NB4 (cell line): ENCODE data around the gene HAGHL.

Experiments used
- MYC ChIP-seq: IDR thresholded peaks from 2 replicates; pipeline ENCODE4 v1.6.1; 2011; ENCODE audit warnings: low read depth, low read length
- POLR2A ChIP-seq: IDR thresholded peaks from 2 replicates; pipeline ENCODE4 v1.6.1; 2011; ENCODE audit warnings: mild to moderate bottlenecking; ENCODE audit not compliant: insufficient read length; ENCODE audit errors: extremely low read depth
- TF ChIP-seq, protein P1 (sequence below): IDR thresholded peaks from one replicate; pipeline ENCODE4 v1.5.1; 2012; ENCODE audit warnings: low read depth, low read length
- TF ChIP-seq, protein P2 (sequence below): IDR thresholded peaks from 2 replicates; pipeline ENCODE4 v1.6.1; 2011; ENCODE audit warnings: low read depth, low read length

- TF ChIP-seq, protein P1, sequence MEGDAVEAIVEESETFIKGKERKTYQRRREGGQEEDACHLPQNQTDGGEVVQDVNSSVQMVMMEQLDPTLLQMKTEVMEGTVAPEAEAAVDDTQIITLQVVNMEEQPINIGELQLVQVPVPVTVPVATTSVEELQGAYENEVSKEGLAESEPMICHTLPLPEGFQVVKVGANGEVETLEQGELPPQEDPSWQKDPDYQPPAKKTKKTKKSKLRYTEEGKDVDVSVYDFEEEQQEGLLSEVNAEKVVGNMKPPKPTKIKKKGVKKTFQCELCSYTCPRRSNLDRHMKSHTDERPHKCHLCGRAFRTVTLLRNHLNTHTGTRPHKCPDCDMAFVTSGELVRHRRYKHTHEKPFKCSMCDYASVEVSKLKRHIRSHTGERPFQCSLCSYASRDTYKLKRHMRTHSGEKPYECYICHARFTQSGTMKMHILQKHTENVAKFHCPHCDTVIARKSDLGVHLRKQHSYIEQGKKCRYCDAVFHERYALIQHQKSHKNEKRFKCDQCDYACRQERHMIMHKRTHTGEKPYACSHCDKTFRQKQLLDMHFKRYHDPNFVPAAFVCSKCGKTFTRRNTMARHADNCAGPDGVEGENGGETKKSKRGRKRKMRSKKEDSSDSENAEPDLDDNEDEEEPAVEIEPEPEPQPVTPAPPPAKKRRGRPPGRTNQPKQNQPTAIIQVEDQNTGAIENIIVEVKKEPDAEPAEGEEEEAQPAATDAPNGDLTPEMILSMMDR: no peak
- TF ChIP-seq, protein P2, sequence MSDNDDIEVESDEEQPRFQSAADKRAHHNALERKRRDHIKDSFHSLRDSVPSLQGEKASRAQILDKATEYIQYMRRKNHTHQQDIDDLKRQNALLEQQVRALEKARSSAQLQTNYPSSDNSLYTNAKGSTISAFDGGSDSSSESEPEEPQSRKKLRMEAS: no peak
- TF ChIP-seq POLR2A (no peak), MYC (no peak)
Measured at GRCh38 chr16:683396-684070, 43.4 kb upstream of the HAGHL start.
